ENCODE results near the gene LAMTOR2. TPM values are rescaled to one million over a fixed set of nuclear protein-coding genes. Genes with fewer than 3 reads are reported as not detected.
A peak's percentile ranks its signal among the peaks of the same experiment; 100 is the strongest.

LAMTOR2 gene
- total RNA-seq, 1 donor from 2014 or later: 73.9 TPM

- no peaks in the 10 kb centered on the region for H3K9me3 ChIP-seq
- no peaks in the 10 kb centered on the region for H3K27me3 ChIP-seq
- peaks cover 8% of the 10 kb centered on the region for H3K4me1 ChIP-seq
- peak within 1 kb of the TSS in 1 of 2 donors; percentile 35 for H3K4me3 ChIP-seq
- TF ChIP-seq POLR2A (IDR thresholded peaks at IDR 0.05) (no peak), POLR2AphosphoS5 (IDR thresholded peaks at IDR 0.05; ENCODE audit: insufficient read depth in 1 of 2, low read depth in 1 of 2) (peak; percentile 38 to 52)
- peak within 1 kb of the TSS; percentile 67 for H3K27ac ChIP-seq
- DNase-seq (ENCODE audit: extremely low spot score in 2 of 2): no peak
- intact Hi-C loops (cut with DNase I): no loop called here
- H3K36me3 ChIP-seq: peaks cover 0 to 6% of the 10 kb centered on the region in 2 donors
These were observed 6.5 kb downstream of the LAMTOR2 start, which contains the start of gene RAB25 for GRCh38 chr1:156060937-156061636. TSS of gene RAB25 (plus strand) at chr1:156061160. CDS start at chr1:156061401, 241 bp downstream.

GRCh38 chr1:156062189-156062588 is 7.6 kb downstream of the LAMTOR2 start:
- peak overlapping the region in 1 of 2 donors; percentile 35 for H3K4me3 ChIP-seq
- no peak for TF ChIP-seq CTCF (IDR thresholded peaks at IDR 0.05)
- TF ChIP-seq POLR2A (IDR thresholded peaks at IDR 0.05): no peak
- TF ChIP-seq POLR2AphosphoS5 (IDR thresholded peaks at IDR 0.05; ENCODE audit: insufficient read depth in 1 of 2, low read depth in 1 of 2): no peak
- H3K4me1 ChIP-seq: no peaks in the 10 kb centered on the region
- intact Hi-C loops (cut with DNase I): no loop called here
- H3K36me3 ChIP-seq: peaks cover 0 to 6% of the 10 kb centered on the region in 2 donors
- no peak for DNase-seq (ENCODE audit: extremely low spot score in 2 of 2)
- H3K27ac ChIP-seq: no peak overlapping the region
- H3K27me3 ChIP-seq: no peaks in the 10 kb centered on the region
- H3K9me3 ChIP-seq: no peaks in the 10 kb centered on the region

- Histone ChIP-seq H3K27ac (no peak overlapping the region), H3K4me3 (no peak overlapping the region), H3K36me3 (no peaks in the 10 kb centered on the region), H3K27me3 (no peaks in the 10 kb centered on the region), H3K4me1 (no peaks in the 10 kb centered on the region), H3K9me3 (no peaks in the 10 kb centered on the region)
- no peak for TF ChIP-seq CTCF (IDR thresholded peaks at IDR 0.05)
- no peak for TF ChIP-seq POLR2AphosphoS5 (IDR thresholded peaks at IDR 0.05; ENCODE audit: insufficient read depth in 1 of 2, low read depth in 1 of 2)
- TF ChIP-seq POLR2A (IDR thresholded peaks at IDR 0.05): no peak
- no peak for DNase-seq (ENCODE audit: extremely low spot score in 2 of 2)
- intact Hi-C loops (cut with DNase I): no loop called here
These were observed 9.4 kb downstream of the LAMTOR2 start for GRCh38 chr1:156063997-156064285.

- H3K4me3 ChIP-seq: no peak overlapping the region
- no peaks in the 10 kb centered on the region for H3K9me3 ChIP-seq
- H3K36me3 ChIP-seq: no peaks in the 10 kb centered on the region
- intact Hi-C loops (cut with DNase I): no loop called here
- no peaks in the 10 kb centered on the region for H3K27me3 ChIP-seq
- DNase-seq (ENCODE audit: extremely low spot score in 2 of 2): no peak
- no peak for TF ChIP-seq CTCF (IDR thresholded peaks at IDR 0.05)
- no peak for TF ChIP-seq POLR2A (IDR thresholded peaks at IDR 0.05)
- TF ChIP-seq POLR2AphosphoS5 (IDR thresholded peaks at IDR 0.05; ENCODE audit: insufficient read depth in 1 of 2, low read depth in 1 of 2): no peak
- H3K27ac ChIP-seq: no peak overlapping the region
- no peaks in the 10 kb centered on the region for H3K4me1 ChIP-seq
These were observed 10.0 kb downstream of the LAMTOR2 start for GRCh38 chr1:156064615-156065014.

GRCh38 chr1:156065212-156065611 is 10.6 kb downstream of the LAMTOR2 start:
- TF ChIP-seq CTCF (IDR thresholded peaks at IDR 0.05): no peak
- no peak for TF ChIP-seq POLR2AphosphoS5 (IDR thresholded peaks at IDR 0.05; ENCODE audit: insufficient read depth in 1 of 2, low read depth in 1 of 2)
- no peak for TF ChIP-seq POLR2A (IDR thresholded peaks at IDR 0.05)
- Histone ChIP-seq H3K4me1 (no peaks in the 10 kb centered on the region), H3K9me3 (no peaks in the 10 kb centered on the region), H3K27me3 (no peaks in the 10 kb centered on the region), H3K27ac (no peak overlapping the region), H3K4me3 (no peak overlapping the region), H3K36me3 (no peaks in the 10 kb centered on the region)
- no peak for DNase-seq (ENCODE audit: extremely low spot score in 2 of 2)
- intact Hi-C loops (cut with DNase I): no loop called here
